Body of pancreas (tissue), 4 donors: Measurements from ENCODE around the gene MYLK.

Source experiments
- CTCF ChIP-seq, 7 experiments: fragments of 450-650 bp in 4 of 7; fragments of 200-600 bp in 3 of 7; sonication (generic) in 3 of 7; IDR thresholded peaks; one replicate each; pipeline ENCODE4 v1.5.1; 2016 to 2019; ENCODE audit warnings: antibody characterized with exemption in 7 of 7
- POLR2A ChIP-seq, 3 donors: fragments of 450-650 bp; IDR thresholded peaks; one replicate each; pipeline ENCODE4 v1.6.1; 2016; ENCODE audit warnings: antibody characterized with exemption in 3 of 3, mild to moderate bottlenecking in 2 of 3

- no peak for TF ChIP-seq CTCF (IDR thresholded peaks at IDR 0.05)
- TF ChIP-seq POLR2A (IDR thresholded peaks at IDR 0.05): no peak
Measured at GRCh38 chr3:123750659-123751420, 133.3 kb downstream of the MYLK start.
